Right atrium auricular region (tissue), 2 donors: Measurements from ENCODE around the gene APOBEC3H. TPM values are rescaled to one million over a fixed set of nuclear protein-coding genes. Genes with fewer than 3 reads are reported as not detected.

Source experiments
- DNase-seq: peaks from one replicate; pipeline ENCODE4 v3.0.0-alpha.2; 2019; ENCODE audit warnings: low spot score
- H3K27ac ChIP-seq, 2 donors: fragments of 200-600 bp; sonication (generic); 1 replicate in 1 of 2; 2 replicates in 1 of 2; pipeline ENCODE4 v1.5.1; 2016 to 2019
- H3K27me3 ChIP-seq, 2 donors: fragments of 200-600 bp; sonication (generic); one replicate each; pipeline versions ENCODE4 v1.5.1 to v1.6.0; 2017 to 2019
- H3K36me3 ChIP-seq: fragments of 200-600 bp; sonication (generic); one replicate; pipeline ENCODE4 v1.5.1; 2016
- H3K4me1 ChIP-seq, 2 donors: fragments of 200-600 bp; sonication (generic); one replicate each; pipeline versions ENCODE4 v1.5.1 to v1.6.0; 2017 to 2019
- H3K4me3 ChIP-seq, 2 donors: fragments of 200-600 bp; sonication (generic); 1 replicate in 1 of 2; 2 replicates in 1 of 2; pipeline ENCODE4 v1.5.1; 2017 to 2019; ENCODE audit warnings: mild to moderate bottlenecking in 1 of 2, moderate library complexity in 1 of 2
- H3K9me3 ChIP-seq, 2 donors: fragments of 200-600 bp; sonication (generic); one replicate each; pipeline ENCODE4 v1.5.1; 2019
- CTCF ChIP-seq, 2 donors: fragments of 200-600 bp; sonication (generic); IDR thresholded peaks; one replicate each; pipeline ENCODE4 v1.5.1; 2019; ENCODE audit warnings: antibody characterized with exemption in 2 of 2
- total RNA-seq, 2 donors: library from RNA; depleted of rRNA; stranded (reverse); fragments of >200 nt; gene quantifications; one replicate each; pipeline ENCODE4 v1.1.0, GENCODE V29; 2016

APOBEC3H gene
- total RNA-seq, 2 donors from 2014 or later, result 1.3 TPM; not detected in 1

GRCh38 chr22:39149915-39150847 is 53.1 kb downstream of the APOBEC3H start:
- no peaks in the 10 kb centered on the region for H3K27me3 ChIP-seq
- no peak for DNase-seq
- H3K36me3 ChIP-seq, result no peaks in the 10 kb centered on the region
- no peaks in the 10 kb centered on the region for H3K9me3 ChIP-seq
- no peak overlapping the region for H3K4me3 ChIP-seq
- TF ChIP-seq CTCF (IDR thresholded peaks at IDR 0.05), result no peak
- H3K4me1 ChIP-seq, result peaks cover 0 to 72% of the 10 kb centered on the region in 2 donors
- peak overlapping the region; percentile 97 to 98 for H3K27ac ChIP-seq

DNA sequence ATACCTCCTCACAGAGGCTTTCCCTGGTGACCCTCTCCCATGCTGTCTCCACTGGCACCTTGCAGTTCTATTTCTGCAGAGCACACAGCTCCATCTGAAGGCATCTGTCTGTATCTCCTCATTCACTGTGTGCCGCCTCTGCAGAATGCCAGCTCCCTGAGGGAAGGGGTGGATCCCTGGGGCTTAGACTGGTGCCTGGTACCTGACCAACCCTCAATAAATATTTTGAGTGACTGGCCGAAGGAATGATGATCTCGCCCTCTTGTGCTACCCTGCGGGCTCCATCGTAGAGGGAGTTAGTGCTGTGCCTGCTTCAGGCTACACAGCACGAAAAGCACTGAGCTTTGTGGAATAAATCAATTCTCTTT is 53.8 kb downstream of the APOBEC3H start:
- H3K4me3 ChIP-seq, result peak overlapping the region in 1 of 2 donors; percentile 86
- DNase-seq, result no peak
- no peak for TF ChIP-seq CTCF (IDR thresholded peaks at IDR 0.05)
- no peaks in the 10 kb centered on the region for H3K9me3 ChIP-seq
- peaks cover 0 to 70% of the 10 kb centered on the region in 2 donors for H3K4me1 ChIP-seq
- H3K27me3 ChIP-seq, result no peaks in the 10 kb centered on the region
- H3K27ac ChIP-seq, result peak overlapping the region; percentile 97 to 98
- no peaks in the 10 kb centered on the region for H3K36me3 ChIP-seq

- no peak for TF ChIP-seq CTCF (IDR thresholded peaks at IDR 0.05)
- Histone ChIP-seq H3K4me3 (peak overlapping the region; percentile 86 to 90), H3K36me3 (no peaks in the 10 kb centered on the region), H3K9me3 (no peaks in the 10 kb centered on the region), H3K27ac (peak overlapping the region; percentile 97 to 98), H3K4me1 (peaks cover 0 to 64% of the 10 kb centered on the region in 2 donors), H3K27me3 (no peaks in the 10 kb centered on the region)
- DNase-seq, result no peak
Measured at GRCh38 chr22:39151329-39151975, 54.4 kb downstream of the APOBEC3H start.

DNA sequence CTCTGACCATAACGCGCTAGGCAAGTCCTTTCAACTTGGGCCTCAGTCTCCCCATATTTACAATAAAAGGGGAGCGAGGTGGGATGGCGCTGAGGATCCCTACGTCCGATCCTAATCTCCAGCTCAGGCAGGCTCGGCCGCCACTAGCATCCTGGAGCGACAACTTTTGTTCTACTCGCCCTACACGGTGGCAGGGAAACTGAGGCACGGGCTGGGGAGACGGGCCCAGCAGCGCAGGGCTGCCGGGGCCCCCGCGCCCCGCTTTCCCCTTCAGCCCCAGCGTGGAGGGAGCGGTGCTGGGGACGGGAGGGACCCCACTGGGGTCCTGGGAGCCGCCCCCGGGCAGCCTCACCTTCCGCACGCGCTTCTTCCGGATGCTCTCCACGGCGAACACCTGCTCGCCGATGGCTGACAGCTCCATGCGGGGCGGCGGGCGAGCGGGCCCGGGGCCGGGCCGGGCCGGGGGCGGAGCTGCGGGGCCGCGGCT is 55.0 kb downstream of the APOBEC3H start:
- peak overlapping the region; percentile 86 to 90 for H3K4me3 ChIP-seq
- no peaks in the 10 kb centered on the region for H3K9me3 ChIP-seq
- H3K36me3 ChIP-seq, result no peaks in the 10 kb centered on the region
- no peak for TF ChIP-seq CTCF (IDR thresholded peaks at IDR 0.05)
- no peak for DNase-seq
- no peaks in the 10 kb centered on the region for H3K27me3 ChIP-seq
- H3K27ac ChIP-seq, result peak overlapping the region; percentile 97 to 98
- H3K4me1 ChIP-seq, result peaks cover 0 to 59% of the 10 kb centered on the region in 2 donors

GRCh38 chr22:39152511-39153219 is 55.6 kb downstream of the APOBEC3H start, which contains the start of gene CBX7:
TSS of gene CBX7 (minus strand) at chr22:39152680. CDS start at chr22:39152444, 236 bp downstream.
- peak; percentile 96 for DNase-seq
- Histone ChIP-seq H3K36me3 (no peaks in the 10 kb centered on the region), H3K27me3 (no peaks in the 10 kb centered on the region), H3K9me3 (no peaks in the 10 kb centered on the region), H3K4me1 (peaks cover 0 to 53% of the 10 kb centered on the region in 2 donors), H3K27ac (peak within 1 kb of the TSS; percentile 97 to 98), H3K4me3 (peak within 1 kb of the TSS; percentile 86 to 90)
- TF ChIP-seq CTCF (IDR thresholded peaks at IDR 0.05), result no peak
